Measurements from ENCODE around the gene RNF31. TPM values are rescaled to one million over a fixed set of nuclear protein-coding genes. Genes with fewer than 3 reads are reported as not detected.

RNF31 gene
- polyA plus RNA-seq, 1 donor from 2014 or later = 98.7 TPM

GRCh38 chr14:24131549-24131966, 15.7 kb upstream of the RNF31 start:
- H3K27me3 ChIP-seq (ENCODE audit: insufficient read depth, low read depth, low read length) = no peaks in the 10 kb centered on the region
- H3K9me3 ChIP-seq (ENCODE audit: low read length) = no peaks in the 10 kb centered on the region
- H2AFZ ChIP-seq (ENCODE audit: low read depth, low read length) = no peak overlapping the region
- H3K9ac ChIP-seq (ENCODE audit: low read length) = no peak overlapping the region
- no peaks in the 10 kb centered on the region for H3K9me2 ChIP-seq (ENCODE audit: insufficient read depth, low read length)
- H3K36me3 ChIP-seq (ENCODE audit: insufficient read depth, low read length) = no peaks in the 10 kb centered on the region
- H3K27ac ChIP-seq (ENCODE audit: low read length) = no peak overlapping the region
- no peak overlapping the region for H3K4me2 ChIP-seq (ENCODE audit: low read length)
- H3K79me2 ChIP-seq (replicated peaks; ENCODE audit: insufficient read depth, low read length) = no peaks in the 10 kb centered on the region
- H4K20me1 ChIP-seq (ENCODE audit: insufficient read depth) = no peaks in the 10 kb centered on the region
- H3F3A ChIP-seq (ENCODE audit: insufficient read depth, low read length, poor library complexity, severe bottlenecking) = no peaks in the 10 kb centered on the region
- TF ChIP-seq SMC3 (conservative IDR thresholded peaks at IDR 0.05; ENCODE audit: poor library complexity) = no peak
- TF ChIP-seq REST (IDR thresholded peaks at IDR 0.05; ENCODE audit: borderline replicate concordance) = no peak
- TF ChIP-seq CTCF (IDR thresholded peaks at IDR 0.05; ENCODE audit: poor library complexity, severe bottlenecking) = no peak
- TF ChIP-seq RAD21 (conservative IDR thresholded peaks at IDR 0.05) = no peak
- TF ChIP-seq TAF1 (IDR thresholded peaks at IDR 0.05; ENCODE audit: low read depth) = no peak
- no peak for TF ChIP-seq EP300 (conservative IDR thresholded peaks at IDR 0.05; ENCODE audit: poor library complexity, severe bottlenecking)
- no peak for TF ChIP-seq EZH2 (IDR thresholded peaks at IDR 0.05; ENCODE audit: borderline replicate concordance, insufficient read depth, low read length, poor library complexity, severe bottlenecking)
- no peak for TF ChIP-seq MXI1 (conservative IDR thresholded peaks at IDR 0.05; ENCODE audit: poor library complexity, severe bottlenecking)
- TF ChIP-seq POLR2AphosphoS5 (IDR thresholded peaks at IDR 0.05) = no peak
- no peak overlapping the region for H3K4me3 ChIP-seq (ENCODE audit: low read length)

- Histone ChIP-seq H3K9ac (ENCODE audit: low read length) (no peak overlapping the region), H3K27me3 (ENCODE audit: insufficient read depth, low read depth, low read length) (no peaks in the 10 kb centered on the region), H3K9me3 (ENCODE audit: low read length) (no peaks in the 10 kb centered on the region), H2AFZ (ENCODE audit: low read depth, low read length) (no peak overlapping the region), H4K20me1 (ENCODE audit: insufficient read depth) (no peaks in the 10 kb centered on the region), H3K79me2 (replicated peaks; ENCODE audit: insufficient read depth, low read length) (no peaks in the 10 kb centered on the region), H3K27ac (ENCODE audit: low read length) (no peak overlapping the region), H3F3A (ENCODE audit: insufficient read depth, low read length, poor library complexity, severe bottlenecking) (no peaks in the 10 kb centered on the region), H3K9me2 (ENCODE audit: insufficient read depth, low read length) (no peaks in the 10 kb centered on the region), H3K4me2 (ENCODE audit: low read length) (no peak overlapping the region), H3K36me3 (ENCODE audit: insufficient read depth, low read length) (no peaks in the 10 kb centered on the region), H3K4me3 (ENCODE audit: low read length) (no peak overlapping the region)
- TF ChIP-seq POLR2AphosphoS5 (IDR thresholded peaks at IDR 0.05) (no peak), TAF1 (IDR thresholded peaks at IDR 0.05; ENCODE audit: low read depth) (no peak), SMC3 (conservative IDR thresholded peaks at IDR 0.05; ENCODE audit: poor library complexity) (no peak), EP300 (conservative IDR thresholded peaks at IDR 0.05; ENCODE audit: poor library complexity, severe bottlenecking) (no peak), CTCF (IDR thresholded peaks at IDR 0.05; ENCODE audit: poor library complexity, severe bottlenecking) (no peak), RAD21 (conservative IDR thresholded peaks at IDR 0.05) (no peak), EZH2 (IDR thresholded peaks at IDR 0.05; ENCODE audit: borderline replicate concordance, insufficient read depth, low read length, poor library complexity, severe bottlenecking) (no peak), MXI1 (conservative IDR thresholded peaks at IDR 0.05; ENCODE audit: poor library complexity, severe bottlenecking) (no peak), REST (IDR thresholded peaks at IDR 0.05; ENCODE audit: borderline replicate concordance) (no peak)
Measured at GRCh38 chr14:24132061-24132685, 15.1 kb upstream of the RNF31 start.

Data from neural cell (in vitro differentiated cells).